ENCODE measurements around the gene BEST4.

- TF ChIP-seq CTCF (conservative IDR thresholded peaks at IDR 0.05) = no peak
- no peak for TF ChIP-seq ZFX (IDR thresholded peaks at IDR 0.05)
Measured at GRCh38 chr1:44783697-44784093, 4.3 kb downstream of the BEST4 start.

Measured in C4-2B (cell line).